ENCODE data around the gene ARHGAP18.
"Not testable (repeated sequence)": the region's sequence is repeated elsewhere in the genome, so short reads cannot be mapped to it uniquely, and the experiment has no call there.

ARHGAP18 gene

DNA sequence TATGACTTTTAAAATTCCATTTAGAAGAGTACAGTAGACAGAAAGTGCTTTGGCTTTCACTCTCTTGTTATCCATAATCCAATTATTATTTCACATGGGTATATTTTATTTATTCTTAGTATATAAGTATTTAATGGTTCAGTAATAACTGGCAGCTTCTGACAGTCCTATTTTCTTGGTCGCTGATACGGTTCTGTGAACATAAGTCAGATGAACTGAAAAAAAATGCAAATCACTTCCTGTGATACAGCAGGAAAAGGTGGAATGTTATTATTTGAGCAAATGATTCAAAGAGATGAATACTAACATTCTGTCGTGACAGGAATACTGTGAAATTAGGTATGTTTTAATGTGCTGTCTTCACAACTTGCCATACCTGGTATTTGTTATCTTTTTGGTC, 132.3 kb downstream of the ARHGAP18 start:
- no peak for DNase-seq (ENCODE audit: low read depth)

DNA sequence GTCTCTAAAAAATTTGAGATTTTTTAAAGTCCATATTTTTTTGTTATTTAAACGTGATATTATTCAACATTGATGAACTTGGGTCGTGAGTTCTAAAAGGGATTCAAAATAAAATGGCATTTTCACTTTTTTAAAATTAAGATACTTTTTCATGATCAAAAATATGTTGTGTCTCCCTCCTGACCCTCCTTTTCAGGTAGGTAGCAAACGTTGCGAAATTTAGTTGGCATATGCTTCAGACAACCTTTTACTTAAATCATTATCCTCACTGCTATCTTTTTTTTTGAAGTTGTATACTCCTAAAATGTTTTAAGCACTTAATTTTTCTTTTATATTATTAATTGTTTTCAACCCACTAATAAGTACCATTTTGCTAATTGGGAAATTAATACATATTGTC, 133.5 kb downstream of the ARHGAP18 start:
- no peak for DNase-seq (ENCODE audit: low read depth)

DNA sequence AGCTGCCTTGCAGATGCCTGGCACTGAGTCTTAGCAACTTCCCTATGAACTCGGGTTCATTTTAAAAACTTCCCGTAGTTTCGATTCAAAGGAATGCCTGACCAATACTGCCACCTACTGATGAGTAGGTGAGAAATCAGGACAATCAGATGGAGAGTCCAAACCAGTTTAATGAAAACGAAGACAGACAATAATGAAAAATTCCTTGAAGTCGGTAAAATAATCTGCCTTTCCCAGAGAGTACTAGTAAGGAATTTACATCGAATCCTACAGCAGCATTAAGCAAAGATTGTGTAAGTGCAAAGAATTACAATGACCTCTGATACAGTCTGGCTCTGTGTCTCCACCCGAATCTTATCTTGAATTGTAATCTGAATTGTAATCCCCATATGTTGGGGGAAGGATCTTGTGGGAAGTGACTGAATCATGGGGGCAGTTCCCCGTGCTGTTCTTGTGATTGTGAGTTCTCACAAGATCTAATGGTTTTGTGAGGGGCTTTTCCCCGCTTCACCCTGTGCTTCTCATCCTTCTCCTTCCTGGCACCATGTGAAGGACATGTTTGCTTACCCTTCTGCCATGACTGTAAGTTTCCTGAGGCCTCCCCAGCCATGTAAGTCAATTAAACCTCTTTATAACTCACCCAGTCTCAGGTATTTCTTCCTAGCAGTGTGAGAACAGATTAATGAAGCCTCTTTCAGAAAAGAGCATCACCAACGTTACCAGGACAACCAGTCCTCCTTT, 134.4 kb downstream of the ARHGAP18 start:
- peak; percentile 24 for DNase-seq (ENCODE audit: low read depth)

DNA sequence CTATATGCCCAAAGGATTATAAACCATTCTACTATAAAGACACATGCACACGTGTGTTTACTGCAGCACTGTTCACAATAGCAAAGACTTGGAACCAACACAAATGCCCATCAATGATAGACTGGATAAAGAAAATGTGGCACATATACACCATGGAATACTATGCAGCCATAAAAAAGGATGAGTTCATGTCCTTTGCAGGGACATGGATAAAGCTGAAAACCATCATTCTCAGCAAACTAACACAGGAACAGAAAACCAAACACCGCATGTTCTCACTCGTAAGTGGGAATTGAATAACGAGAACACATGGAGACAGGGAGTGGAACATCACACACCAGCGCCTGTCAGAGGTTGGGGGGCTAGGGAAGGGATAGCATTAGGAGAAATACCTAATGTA, 135.4 kb downstream of the ARHGAP18 start:
- DNase-seq (ENCODE audit: low read depth), result not testable (repeated sequence)

DNA sequence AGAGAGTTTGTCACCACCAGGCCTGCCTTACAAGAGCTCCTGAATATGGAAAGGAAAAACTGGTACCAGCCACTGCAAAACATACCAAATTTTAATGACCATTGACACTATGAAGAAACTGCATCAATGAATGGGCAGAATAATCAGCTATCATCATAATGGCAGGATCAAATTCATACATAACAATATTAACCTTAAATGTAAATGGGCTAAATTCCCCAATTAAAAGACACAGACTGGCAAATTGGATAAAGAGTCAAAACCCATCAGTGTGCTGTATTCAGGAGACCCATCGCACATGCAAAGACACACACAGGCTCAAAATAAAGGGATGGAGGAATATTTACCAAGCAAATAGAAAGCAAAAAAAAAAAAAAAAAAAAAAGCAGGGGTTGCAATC, 139.0 kb downstream of the ARHGAP18 start:
- DNase-seq (ENCODE audit: low read depth), result not testable (repeated sequence)

DNA sequence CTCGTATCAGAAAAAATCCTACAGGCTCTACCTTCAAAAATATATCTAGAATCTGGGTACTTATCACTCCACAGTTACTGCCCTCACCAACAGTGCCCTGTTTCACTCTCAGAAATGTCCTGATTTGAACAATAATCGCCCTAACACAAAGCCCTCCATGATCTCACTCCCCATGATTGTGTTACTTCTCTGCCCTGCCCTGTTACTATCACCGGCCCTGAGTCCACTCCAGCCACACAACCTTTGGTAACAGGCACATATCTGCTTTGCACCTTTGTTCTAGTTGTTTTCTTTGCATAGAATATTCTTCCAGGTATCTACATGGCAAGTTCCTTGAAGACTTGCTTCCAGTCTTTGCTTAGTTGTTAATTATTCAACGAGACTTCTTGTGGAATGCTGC, 142.0 kb downstream of the ARHGAP18 start:
- DNase-seq (ENCODE audit: low read depth), result no peak

DNA sequence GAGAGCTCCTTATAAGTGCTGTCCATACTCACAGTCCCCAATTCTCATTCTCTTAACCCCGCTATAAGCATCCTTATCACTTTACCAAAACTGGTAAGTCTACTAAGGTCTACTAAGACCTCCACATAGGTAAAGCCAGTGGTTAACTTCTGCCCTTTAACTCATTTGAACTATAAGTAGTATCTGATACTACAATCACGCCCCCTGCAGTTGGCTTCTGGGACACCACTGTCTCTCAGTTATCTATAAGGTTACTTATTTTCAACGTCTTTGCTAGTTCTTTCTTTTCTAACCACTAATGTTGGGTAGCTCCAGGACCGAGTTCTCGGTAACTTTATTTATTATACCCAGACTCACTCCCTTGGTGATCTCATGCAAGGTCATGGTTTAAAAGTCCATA, 142.6 kb downstream of the ARHGAP18 start:
- no peak for DNase-seq (ENCODE audit: low read depth)

DNA sequence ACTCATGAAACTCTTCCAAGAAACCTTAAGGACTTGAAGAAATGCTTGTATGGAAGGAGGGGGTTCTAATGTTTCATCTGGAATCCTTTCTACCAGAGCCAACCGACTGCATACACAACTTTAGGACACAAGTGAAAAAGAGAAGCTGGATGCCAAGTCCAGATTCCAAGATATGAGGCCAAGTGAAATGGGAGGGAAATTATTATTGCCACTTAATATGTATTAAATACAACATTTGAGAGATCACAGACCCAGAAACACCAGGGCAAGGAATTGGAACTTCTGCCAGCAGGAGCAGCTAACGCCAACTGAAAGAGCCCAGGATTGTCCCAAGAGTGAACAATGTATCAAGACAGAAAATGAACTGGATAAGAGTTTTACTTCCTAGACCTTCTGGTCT, 144.2 kb downstream of the ARHGAP18 start:
- DNase-seq (ENCODE audit: low read depth), result no peak

DNA sequence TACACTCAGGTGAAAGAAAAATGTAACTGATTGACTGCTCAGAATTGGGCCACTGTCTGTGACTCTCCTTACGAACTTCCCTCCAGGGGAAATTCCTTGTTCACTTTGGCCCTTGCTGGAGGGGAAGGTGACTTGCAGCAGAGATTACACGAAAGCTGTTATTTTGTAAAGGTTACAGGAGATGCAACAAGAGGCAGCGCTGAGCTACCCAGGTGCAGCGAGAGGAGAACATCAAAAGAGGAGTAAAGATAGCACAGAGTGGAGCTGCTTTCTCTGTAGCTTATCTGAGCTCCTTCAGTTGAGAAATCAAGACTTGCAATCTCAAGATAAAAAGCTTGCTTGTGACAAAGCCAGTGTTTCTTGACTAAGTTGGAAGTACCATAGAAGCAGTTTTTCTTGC, 144.6 kb downstream of the ARHGAP18 start:
- DNase-seq (ENCODE audit: low read depth), result no peak

DNA sequence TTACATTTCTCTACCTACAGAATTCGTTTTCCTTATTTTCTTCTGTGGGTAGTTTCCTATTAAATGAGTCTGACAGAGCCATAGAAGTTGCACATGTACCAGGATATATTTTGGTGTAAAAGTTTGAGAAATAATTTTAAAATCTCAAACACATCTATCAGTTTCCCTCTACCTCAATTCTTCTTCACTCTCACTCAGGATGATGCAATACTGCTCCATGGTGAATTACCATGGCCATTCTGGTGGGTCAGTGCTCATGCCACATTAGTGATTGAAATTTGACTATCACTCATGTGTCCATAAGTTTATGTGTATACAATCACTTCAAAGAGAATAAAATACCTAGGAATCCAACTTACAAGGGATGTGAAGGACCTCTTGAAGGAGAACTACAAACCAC, 151.7 kb downstream of the ARHGAP18 start:
- DNase-seq (ENCODE audit: low read depth), result no peak

DNA sequence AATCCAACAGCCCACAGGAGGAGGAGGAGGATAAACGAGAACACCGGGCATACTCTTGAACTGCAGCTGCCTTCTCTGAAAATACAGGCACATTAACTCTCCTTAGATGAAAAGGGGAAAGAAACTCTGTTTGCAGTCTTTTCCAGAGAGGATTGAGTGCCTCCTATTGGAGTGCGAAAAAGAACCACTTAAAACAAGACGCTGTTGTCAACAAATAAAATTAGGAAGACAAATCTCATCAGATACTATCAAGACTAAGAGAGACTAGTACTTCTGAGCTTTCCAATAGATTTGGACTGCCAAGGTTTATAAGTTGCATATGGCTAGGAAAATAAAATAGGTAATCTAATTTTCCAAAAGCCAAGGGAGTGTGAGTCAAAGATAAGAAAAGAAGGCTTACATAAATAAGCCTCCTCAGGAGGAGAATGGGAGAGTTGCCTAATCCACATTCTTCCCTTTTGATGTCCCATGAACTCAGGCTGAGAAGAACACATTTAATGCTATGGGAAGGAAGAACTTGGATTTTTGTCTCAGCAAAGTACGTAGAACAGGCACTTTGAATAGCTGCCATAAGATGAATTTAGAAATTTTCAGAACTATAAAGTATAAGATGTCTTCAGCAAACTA, 154.7 kb downstream of the ARHGAP18 start:
- no peak for DNase-seq (ENCODE audit: low read depth)

DNA sequence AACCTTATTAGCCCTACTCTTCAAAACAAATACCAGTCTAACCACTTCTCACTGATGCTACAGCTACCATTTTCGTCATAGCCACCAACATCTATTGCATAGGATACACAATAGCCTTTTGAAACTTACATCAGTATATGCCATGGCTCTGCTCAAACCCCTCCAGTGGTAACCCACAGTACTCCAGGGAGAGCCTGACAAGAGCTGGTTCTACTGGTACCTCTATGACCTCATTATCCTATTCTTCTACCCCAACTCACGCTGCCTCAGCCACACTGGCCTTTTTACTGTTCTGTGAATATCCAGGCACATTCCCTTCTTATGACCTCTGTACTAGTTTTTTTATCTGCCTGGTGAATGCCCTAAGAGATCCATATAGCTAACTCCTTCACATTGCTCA, 157.6 kb downstream of the ARHGAP18 start:
- no peak for DNase-seq (ENCODE audit: low read depth)

DNA sequence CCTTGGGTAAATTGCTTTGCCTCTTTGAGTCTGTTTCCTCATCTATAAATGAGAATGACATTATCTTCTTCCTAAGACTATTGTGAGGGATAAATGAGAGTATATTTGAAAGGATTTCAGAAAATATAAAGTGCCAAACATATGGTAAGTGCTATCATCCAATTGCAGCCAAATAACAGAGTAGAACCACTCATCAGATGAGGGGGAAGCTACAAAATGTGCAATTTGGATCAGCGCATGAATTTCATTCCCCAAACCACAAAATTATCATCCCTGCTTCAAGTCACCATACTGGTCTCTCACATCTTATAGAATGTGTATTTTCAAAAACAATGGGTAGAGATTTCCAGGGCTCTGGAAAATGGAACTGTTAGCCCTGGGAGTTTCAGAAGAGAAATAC, 158.5 kb downstream of the ARHGAP18 start:
- no peak for DNase-seq (ENCODE audit: low read depth)

DNA sequence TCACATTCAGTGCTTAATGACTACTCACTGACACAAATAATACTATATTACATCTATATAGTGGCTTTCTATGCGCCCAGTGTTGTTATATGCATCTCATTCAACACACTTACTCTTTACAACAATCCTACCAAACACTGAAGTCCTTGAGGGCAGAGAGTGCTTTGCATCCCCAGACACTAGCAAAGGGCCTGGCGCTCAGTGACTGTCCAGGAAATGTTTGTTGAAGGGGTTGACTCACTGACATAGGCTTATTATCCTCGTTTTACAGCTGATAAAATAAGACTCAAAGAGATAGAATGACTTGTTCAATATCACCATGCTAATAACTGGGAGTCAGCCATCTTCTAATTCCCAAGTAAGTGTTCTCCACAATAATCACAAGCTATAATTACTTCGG, 163.3 kb downstream of the ARHGAP18 start:
- DNase-seq (ENCODE audit: low read depth), result no peak

DNA sequence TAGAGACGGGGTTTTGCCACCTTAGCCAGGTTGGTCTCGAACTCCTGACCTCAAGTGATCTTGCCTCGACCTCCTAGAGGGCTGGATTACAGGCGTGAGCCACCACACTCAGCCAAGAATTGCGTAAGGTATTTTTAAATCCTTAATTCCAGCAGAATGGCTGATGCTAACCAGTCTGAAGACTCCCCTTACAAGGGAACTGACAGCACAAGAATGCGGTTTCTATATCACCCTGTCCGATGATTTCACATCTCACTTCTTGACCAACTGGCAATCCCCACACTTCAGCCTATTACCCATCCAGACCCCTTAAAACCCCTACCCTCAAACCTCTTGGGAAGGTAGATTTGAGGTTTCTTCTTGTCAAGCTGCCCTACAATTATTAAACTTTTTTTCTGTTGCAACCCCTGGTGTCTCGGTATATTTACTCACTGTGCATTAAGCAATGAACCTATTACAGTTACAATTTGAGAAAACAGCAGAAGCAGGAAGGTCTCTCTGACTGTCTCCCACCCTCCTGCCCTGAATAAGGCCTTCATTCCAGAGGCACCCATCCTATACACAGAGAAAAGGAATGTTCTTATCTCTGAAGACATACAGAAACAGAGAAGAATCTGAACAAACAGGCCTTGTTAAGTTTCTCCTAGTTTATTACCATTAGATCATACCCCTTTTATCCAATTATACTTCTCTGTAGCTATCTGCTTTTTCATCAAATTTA, 164.9 kb downstream of the ARHGAP18 start:
- DNase-seq (ENCODE audit: low read depth), result no peak

DNA sequence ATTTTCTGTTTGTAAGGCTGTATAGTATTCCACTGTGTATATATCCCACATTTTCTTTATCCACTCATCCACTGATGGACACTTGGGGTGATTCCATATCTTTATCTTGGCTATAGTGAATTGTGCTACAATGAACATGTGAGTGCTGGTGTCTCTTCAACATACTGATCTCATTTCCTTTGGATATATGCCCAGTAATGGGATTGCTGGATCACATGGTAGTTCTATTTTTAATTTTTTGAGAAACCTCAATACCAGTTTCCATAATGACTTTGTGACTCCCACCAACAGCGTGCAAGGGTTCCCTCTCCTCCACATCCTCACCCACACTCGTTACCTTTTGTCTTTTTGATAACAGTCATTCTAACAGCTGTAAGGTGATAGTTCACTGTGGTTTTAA, 166.0 kb downstream of the ARHGAP18 start:
- DNase-seq (ENCODE audit: low read depth), result no peak

DNA sequence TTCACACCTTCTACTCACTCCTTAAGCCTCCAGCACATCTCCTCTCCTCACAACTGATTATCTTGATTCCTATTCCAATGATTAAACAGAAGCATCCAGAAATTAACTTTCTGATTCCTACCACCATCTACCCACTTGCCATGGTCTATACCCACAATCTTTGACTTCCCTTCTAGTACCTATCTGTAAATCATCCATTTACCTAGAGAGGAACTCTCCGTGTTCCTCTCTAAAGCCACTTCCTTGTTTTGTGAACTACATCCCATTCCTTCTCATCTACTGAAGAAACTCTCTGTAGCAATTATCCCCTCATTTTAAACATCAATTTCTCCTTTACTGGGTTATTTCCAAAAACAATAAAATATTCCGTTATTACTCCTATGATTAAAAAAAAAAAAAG, 167.3 kb downstream of the ARHGAP18 start:
- DNase-seq (ENCODE audit: low read depth), result no peak

DNA sequence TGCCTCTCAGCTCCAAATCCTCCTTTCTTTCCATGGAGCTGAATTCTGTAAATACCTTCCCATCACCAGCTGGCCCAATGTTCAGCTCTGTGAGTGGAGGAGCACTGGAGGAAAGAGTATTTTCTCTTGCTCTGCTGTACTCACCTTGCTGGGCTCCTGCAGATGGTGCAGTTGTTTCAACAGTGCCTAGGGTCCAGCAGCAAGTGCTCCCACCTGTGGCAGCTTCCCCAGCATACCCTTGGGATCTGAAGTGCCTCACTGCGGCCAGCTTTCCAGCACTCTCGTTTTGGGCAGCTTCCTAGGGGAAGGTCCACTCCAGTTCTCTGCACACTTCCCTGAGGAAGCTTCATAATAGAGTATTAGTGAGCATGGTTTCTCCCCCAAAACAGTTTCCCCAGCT, 170.9 kb downstream of the ARHGAP18 start:
- no peak for DNase-seq (ENCODE audit: low read depth)

DNA sequence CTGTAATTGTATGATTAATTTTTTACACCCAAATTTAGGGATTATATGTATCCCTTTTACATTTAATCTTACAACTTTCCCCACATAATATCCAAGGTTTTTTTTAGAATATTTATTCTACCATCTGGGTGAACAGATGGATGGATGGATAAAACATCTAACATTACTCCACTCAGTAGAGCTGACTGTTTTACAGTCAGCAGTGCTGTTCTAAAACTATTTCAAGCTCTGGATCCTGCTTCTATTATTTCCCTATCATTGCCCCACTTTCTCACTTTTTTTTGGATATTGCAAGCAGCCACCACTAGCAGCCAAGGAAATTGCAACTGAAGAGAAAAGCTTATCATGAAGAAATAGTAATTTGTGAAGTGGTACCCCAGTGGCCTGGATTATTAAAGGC, 173.7 kb downstream of the ARHGAP18 start:
- no peak for DNase-seq (ENCODE audit: low read depth)

DNA sequence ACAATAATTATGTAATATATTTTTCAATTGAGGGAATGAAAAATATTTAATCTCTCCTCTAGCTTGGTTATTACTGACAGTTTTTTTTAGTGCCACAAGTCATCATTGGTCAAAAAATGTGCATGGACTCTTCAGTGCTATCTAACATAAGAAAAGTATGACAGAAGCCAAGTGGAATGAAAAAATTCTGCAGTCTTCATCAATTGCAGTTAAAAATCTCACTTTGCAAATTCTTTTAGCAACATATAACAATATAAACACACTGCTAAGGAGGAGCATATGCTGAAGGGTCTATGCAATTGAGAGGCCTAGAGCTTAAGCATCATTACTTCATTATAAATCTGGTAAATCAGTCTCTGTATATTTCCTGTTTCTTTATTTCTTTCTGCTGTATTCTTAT, 175.1 kb downstream of the ARHGAP18 start:
- DNase-seq (ENCODE audit: low read depth), result no peak

All from GM04504 (cell line).